OCI-LY1 (cell line): Measurements from ENCODE around the gene RNF217.

Experiments used
- H2AFZ ChIP-seq: fragments of 200-600 bp; sonication (generic), shearing (Covaris generic); 2 replicates; pipeline ENCODE4 v1.6.0; 2014; ENCODE audit warnings: antibody characterized with exemption, mild to moderate bottlenecking, low read length
- H3F3A ChIP-seq: fragments of 200-600 bp; sonication (generic), shearing (Covaris generic); 2 replicates; pipeline ENCODE4 v1.6.0; 2014; ENCODE audit warnings: mild to moderate bottlenecking, antibody characterized with exemption, low read length, moderate library complexity; ENCODE audit not compliant: insufficient read depth
- H3K27ac ChIP-seq: fragments of 200-600 bp; sonication (generic); 2 replicates; pipeline ENCODE4 v1.5.1; 2014; ENCODE audit warnings: low read length, mixed run types, mild to moderate bottlenecking, low read depth; ENCODE audit not compliant: poor library complexity, severe bottlenecking
- H3K27me3 ChIP-seq: fragments of 200-600 bp; sonication (generic); 2 replicates; pipeline ENCODE4 v1.6.0; 2014; ENCODE audit warnings: antibody characterized with exemption, mild to moderate bottlenecking, low read length, moderate library complexity; ENCODE audit not compliant: insufficient read depth
- H3K36me3 ChIP-seq: fragments of 200-600 bp; sonication (generic); 2 replicates; pipeline ENCODE4 v1.6.1; 2014; ENCODE audit warnings: mild to moderate bottlenecking, antibody characterized with exemption, low read length, moderate library complexity, mixed read lengths; ENCODE audit not compliant: insufficient read depth
- H3K4me1 ChIP-seq: fragments of 200-600 bp; sonication (generic); 2 replicates; pipeline ENCODE4 v1.5.1; 2014; ENCODE audit warnings: mild to moderate bottlenecking, low read length, moderate library complexity; ENCODE audit not compliant: insufficient read depth, severe bottlenecking
- H3K4me2 ChIP-seq: fragments of 200-600 bp; sonication (generic), shearing (Covaris generic); 2 replicates; pipeline ENCODE4 v1.6.1; 2014; ENCODE audit warnings: low read length
- H3K4me3 ChIP-seq: fragments of 200-600 bp; sonication (generic); 2 replicates; pipeline ENCODE4 v1.5.1; 2014; ENCODE audit warnings: low read length, low read depth, mild to moderate bottlenecking, mixed read lengths; ENCODE audit not compliant: poor library complexity, severe bottlenecking
- H3K79me2 ChIP-seq: fragments of 200-600 bp; shearing (Covaris generic); 2 replicates; pipeline ENCODE4 v1.6.1; 2016; ENCODE audit warnings: mixed run types, low read length, mixed read lengths; ENCODE audit not compliant: insufficient read depth
- H3K9ac ChIP-seq: fragments of 200-600 bp; sonication (generic), shearing (Covaris generic); 2 replicates; pipeline ENCODE4 v1.6.1; 2014; ENCODE audit warnings: mild to moderate bottlenecking, low read length, mixed read lengths
- H3K9me2 ChIP-seq: fragments of 200-600 bp; sonication (generic), shearing (Covaris generic); 2 replicates; pipeline ENCODE4 v1.6.1; 2014; ENCODE audit warnings: low read depth, mild to moderate bottlenecking, low read length, mixed read lengths
- H3K9me3 ChIP-seq: fragments of 200-600 bp; shearing (Covaris generic); 2 replicates; pipeline ENCODE4 v1.6.1; 2014; ENCODE audit warnings: low read length, mixed read lengths
- H4K20me1 ChIP-seq: fragments of 200-600 bp; sonication (generic), shearing (Covaris generic); 2 replicates; pipeline ENCODE4 v1.6.0; 2016; ENCODE audit warnings: mild to moderate bottlenecking, low read length; ENCODE audit not compliant: insufficient read depth
- EZH2 ChIP-seq: fragments of 200-600 bp; sonication (generic), shearing (Covaris generic); IDR thresholded peaks from 2 replicates; pipeline ENCODE4 v1.8.0; 2017; ENCODE audit warnings: borderline replicate concordance, mixed run types, mild to moderate bottlenecking, antibody characterized with exemption, low read length, moderate library complexity, mixed read lengths
- TF ChIP-seq, protein P1 (sequence below): fragments of 200-600 bp; sonication (generic), shearing (Covaris generic); IDR thresholded peaks from 2 replicates; pipeline ENCODE4 v1.5.1; 2017; ENCODE audit warnings: mild to moderate bottlenecking, antibody characterized with exemption, low read length, moderate library complexity, mixed read lengths

Gene RNF217

DNA sequence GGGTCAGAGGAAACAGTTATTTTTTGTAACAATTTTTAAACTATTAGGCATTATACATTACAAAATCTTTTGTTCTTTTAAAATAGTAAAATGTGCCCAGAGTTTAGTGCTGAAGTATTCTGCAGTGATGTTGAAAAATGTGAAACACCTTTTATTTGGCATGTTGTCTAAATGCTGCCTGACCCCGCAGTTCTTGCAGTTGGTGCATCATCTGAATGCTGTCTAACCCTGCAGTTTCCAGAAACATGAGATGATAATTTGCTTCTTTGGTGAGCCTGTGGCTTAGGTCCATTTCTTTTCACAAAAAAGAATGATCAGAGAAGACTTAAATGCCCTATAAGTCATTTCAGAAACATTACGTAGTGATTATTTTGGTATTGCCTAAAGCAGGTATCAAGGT is 82.4 kb downstream of the RNF217 start:
- H3K79me2 ChIP-seq, result no peaks in the 10 kb centered on the region
- H3K4me1 ChIP-seq, result no peaks in the 10 kb centered on the region
- H2AFZ ChIP-seq, result no peak overlapping the region
- no peaks in the 10 kb centered on the region for H4K20me1 ChIP-seq
- H3F3A ChIP-seq, result no peaks in the 10 kb centered on the region
- no peak overlapping the region for H3K4me3 ChIP-seq
- H3K9ac ChIP-seq, result no peak overlapping the region
- no peaks in the 10 kb centered on the region for H3K27me3 ChIP-seq
- no peaks in the 10 kb centered on the region for H3K9me2 ChIP-seq
- H3K9me3 ChIP-seq, result no peaks in the 10 kb centered on the region
- no peak for TF ChIP-seq EZH2
- TF ChIP-seq, protein P1, sequence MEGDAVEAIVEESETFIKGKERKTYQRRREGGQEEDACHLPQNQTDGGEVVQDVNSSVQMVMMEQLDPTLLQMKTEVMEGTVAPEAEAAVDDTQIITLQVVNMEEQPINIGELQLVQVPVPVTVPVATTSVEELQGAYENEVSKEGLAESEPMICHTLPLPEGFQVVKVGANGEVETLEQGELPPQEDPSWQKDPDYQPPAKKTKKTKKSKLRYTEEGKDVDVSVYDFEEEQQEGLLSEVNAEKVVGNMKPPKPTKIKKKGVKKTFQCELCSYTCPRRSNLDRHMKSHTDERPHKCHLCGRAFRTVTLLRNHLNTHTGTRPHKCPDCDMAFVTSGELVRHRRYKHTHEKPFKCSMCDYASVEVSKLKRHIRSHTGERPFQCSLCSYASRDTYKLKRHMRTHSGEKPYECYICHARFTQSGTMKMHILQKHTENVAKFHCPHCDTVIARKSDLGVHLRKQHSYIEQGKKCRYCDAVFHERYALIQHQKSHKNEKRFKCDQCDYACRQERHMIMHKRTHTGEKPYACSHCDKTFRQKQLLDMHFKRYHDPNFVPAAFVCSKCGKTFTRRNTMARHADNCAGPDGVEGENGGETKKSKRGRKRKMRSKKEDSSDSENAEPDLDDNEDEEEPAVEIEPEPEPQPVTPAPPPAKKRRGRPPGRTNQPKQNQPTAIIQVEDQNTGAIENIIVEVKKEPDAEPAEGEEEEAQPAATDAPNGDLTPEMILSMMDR, result no peak
- H3K4me2 ChIP-seq, result no peak overlapping the region
- H3K27ac ChIP-seq, result no peak overlapping the region
- H3K36me3 ChIP-seq, result no peaks in the 10 kb centered on the region

DNA sequence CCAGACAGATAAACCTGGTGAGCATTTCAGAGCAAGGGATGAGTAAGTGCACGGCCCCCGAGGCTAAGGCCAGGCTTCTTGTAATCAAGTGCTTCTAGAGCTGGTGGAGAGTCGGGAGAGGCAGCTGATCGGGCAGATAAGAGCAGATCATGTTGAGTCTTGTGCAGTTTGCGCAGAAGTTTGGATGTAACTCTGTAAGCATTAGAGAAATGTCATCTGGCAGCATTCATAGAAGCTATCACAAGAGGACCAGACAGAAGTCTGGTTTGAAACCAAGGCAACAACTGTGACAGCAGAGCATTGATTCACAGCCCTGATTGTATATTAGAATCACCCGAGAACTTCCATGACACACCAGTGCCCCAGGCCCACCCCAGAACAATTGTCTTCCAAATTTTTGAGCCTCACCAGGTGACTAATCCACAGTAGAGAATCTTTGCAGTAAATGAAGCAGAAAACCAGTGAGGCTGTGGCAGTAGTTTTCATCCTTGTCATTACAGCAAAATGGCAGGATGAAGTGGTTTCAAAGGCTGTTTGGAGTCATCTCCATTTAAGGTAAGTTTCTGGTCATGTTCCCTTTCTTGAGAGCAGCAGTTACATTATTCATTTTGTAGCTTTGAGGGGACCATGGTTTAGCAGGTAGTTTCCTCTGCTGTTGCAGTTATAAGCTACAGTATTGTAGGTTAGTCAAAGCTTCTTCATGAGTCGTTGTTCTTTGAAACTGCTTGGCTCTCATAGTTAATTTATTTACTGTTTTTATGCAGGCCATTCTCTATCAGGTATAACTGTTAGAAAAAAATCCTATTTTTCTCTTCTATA is 84.1 kb downstream of the RNF217 start:
- Histone ChIP-seq H2AFZ (no peak overlapping the region), H3K9me3 (no peaks in the 10 kb centered on the region), H3K4me3 (no peak overlapping the region), H3K4me1 (no peaks in the 10 kb centered on the region), H4K20me1 (no peaks in the 10 kb centered on the region), H3K9me2 (no peaks in the 10 kb centered on the region), H3K4me2 (no peak overlapping the region), H3F3A (no peaks in the 10 kb centered on the region), H3K27me3 (no peaks in the 10 kb centered on the region), H3K36me3 (no peaks in the 10 kb centered on the region), H3K27ac (no peak overlapping the region), H3K79me2 (no peaks in the 10 kb centered on the region), H3K9ac (no peak overlapping the region)
- TF ChIP-seq, protein P1, result no peak
- no peak for TF ChIP-seq EZH2

DNA sequence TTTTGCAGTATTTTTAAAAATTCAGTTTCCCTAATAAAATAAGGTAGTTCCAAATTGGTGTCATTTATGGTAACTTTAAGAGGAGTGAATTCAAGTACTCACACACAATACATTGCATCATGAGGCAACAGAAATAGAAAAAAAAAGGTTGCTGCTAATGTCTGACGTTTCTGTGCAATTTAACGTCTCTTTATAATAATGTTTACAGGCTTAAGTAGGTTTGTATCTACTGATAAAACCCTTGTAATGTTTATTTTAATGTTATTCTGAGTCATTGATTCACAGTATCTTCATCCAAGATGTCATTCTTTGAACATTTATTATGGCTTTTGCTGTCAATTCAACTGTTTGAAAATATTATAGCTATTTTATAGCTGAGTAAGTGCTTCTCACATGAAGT is 86.0 kb downstream of the RNF217 start:
- Histone ChIP-seq H3K4me1 (no peaks in the 10 kb centered on the region), H3K4me2 (no peak overlapping the region), H3K27ac (no peak overlapping the region), H3K27me3 (no peaks in the 10 kb centered on the region), H4K20me1 (no peaks in the 10 kb centered on the region), H3K9me3 (no peaks in the 10 kb centered on the region), H3K79me2 (no peaks in the 10 kb centered on the region), H3K36me3 (no peaks in the 10 kb centered on the region), H3K4me3 (no peak overlapping the region), H3F3A (no peaks in the 10 kb centered on the region), H2AFZ (no peak overlapping the region), H3K9me2 (no peaks in the 10 kb centered on the region), H3K9ac (no peak overlapping the region)
- TF ChIP-seq, protein P1, result no peak
